GM12878 (cell line): ENCODE measurements around the gene CLDN9.

Source experiments
- CTCF ChIP-seq, 3 experiments: IDR thresholded peaks in 2 of 3; conservative IDR thresholded peaks in 1 of 3; 2 replicates each; pipeline ENCODE4 v1.5.1; 2011; ENCODE audit warnings: low read depth in 3 of 3, low read length in 3 of 3, mild to moderate bottlenecking in 3 of 3, control low read depth in 2 of 3, moderate library complexity in 2 of 3, inconsistent platforms in 1 of 3, mixed read lengths in 1 of 3; ENCODE audit not compliant: control insufficient read depth in 2 of 3, insufficient read depth in 1 of 3; ENCODE audit errors: extremely low read depth in 1 of 3
- MXI1 ChIP-seq: fragments of 150-350 bp; IDR thresholded peaks from 2 replicates; pipeline ENCODE4 v1.6.1; 2011; ENCODE audit warnings: low read depth, mild to moderate bottlenecking, inconsistent platforms, low read length, improper control_type of control experiment
- TAF1 ChIP-seq: IDR thresholded peaks from 2 replicates; pipeline ENCODE4 v1.6.1; 2011; ENCODE audit warnings: mild to moderate bottlenecking, low read depth, low read length, borderline replicate concordance

- TF ChIP-seq MXI1, result no peak
- no peak for TF ChIP-seq TAF1
- no peak for TF ChIP-seq CTCF (IDR thresholded peaks at IDR 0.05 in 2 of 3, conservative IDR thresholded peaks at IDR 0.05 in 1 of 3; ENCODE audit: control insufficient read depth in 2 of 3, extremely low read depth in 1 of 3, insufficient read depth in 1 of 3, low read depth in 3 of 3, low read length in 3 of 3)
Measured at GRCh38 chr16:3020604-3021448, 8.1 kb downstream of the CLDN9 start.
